Loucy (cell line): ENCODE measurements around the gene BCAS3.
A peak's percentile ranks its signal among the peaks of the same experiment; 100 is the strongest.

Source experiments
- H2AFZ ChIP-seq: fragments of 200-600 bp; sonication (generic); 2 replicates; pipeline ENCODE4 v1.6.0; 2016; ENCODE audit warnings: antibody characterized with exemption, mild to moderate bottlenecking, low read length, moderate library complexity
- H3F3A ChIP-seq: fragments of 200-600 bp; 2 replicates; pipeline ENCODE4 v1.6.0; 2016; ENCODE audit warnings: antibody characterized with exemption, low read depth, mild to moderate bottlenecking
- H3K27me3 ChIP-seq: fragments of 200-600 bp; sonication (generic); 2 replicates; pipeline ENCODE4 v1.6.1; 2014; ENCODE audit warnings: low read length, mild to moderate bottlenecking; ENCODE audit not compliant: insufficient read depth, poor library complexity, severe bottlenecking
- H3K36me3 ChIP-seq: fragments of 200-600 bp; sonication (generic); 2 replicates; pipeline ENCODE4 v1.6.1; 2016; ENCODE audit warnings: low read length; ENCODE audit not compliant: insufficient read depth
- H3K4me1 ChIP-seq: fragments of 200-600 bp; sonication (generic); 2 replicates; pipeline ENCODE4 v1.5.1; 2014; ENCODE audit warnings: low read length, mild to moderate bottlenecking; ENCODE audit not compliant: insufficient read depth, poor library complexity, severe bottlenecking
- H3K4me2 ChIP-seq: fragments of 200-600 bp; sonication (generic); 2 replicates; pipeline ENCODE4 v1.6.0; 2014; ENCODE audit warnings: antibody characterized with exemption, low read length, low read depth, mild to moderate bottlenecking; ENCODE audit not compliant: poor library complexity, severe bottlenecking
- H3K4me3 ChIP-seq: fragments of 200-600 bp; sonication (generic); 2 replicates; pipeline ENCODE4 v1.5.1; 2014; ENCODE audit warnings: low read length, mild to moderate bottlenecking, mixed read lengths; ENCODE audit not compliant: poor library complexity, severe bottlenecking
- H3K79me2 ChIP-seq: fragments of 200-600 bp; sonication (generic); 2 replicates; pipeline ENCODE4 v1.6.1; 2014; ENCODE audit warnings: low read length; ENCODE audit not compliant: insufficient read depth
- H3K9ac ChIP-seq: fragments of 200-600 bp; sonication (generic); 2 replicates; pipeline ENCODE4 v1.6.0; 2014; ENCODE audit warnings: mild to moderate bottlenecking, low read depth, low read length, moderate library complexity; ENCODE audit not compliant: poor library complexity, severe bottlenecking
- H3K9me2 ChIP-seq: fragments of 200-600 bp; sonication (generic); replicated peaks from 2 replicates; pipeline ENCODE4 v1.6.1; 2016; ENCODE audit warnings: low read depth, low read length, mixed read lengths
- H3K9me3 ChIP-seq: fragments of 200-600 bp; sonication (generic); 2 replicates; pipeline ENCODE4 v1.6.1; 2014; ENCODE audit warnings: mild to moderate bottlenecking, antibody characterized with exemption, low read length, low read depth; ENCODE audit not compliant: insufficient read depth
- H4K20me1 ChIP-seq: fragments of 200-600 bp; sonication (generic); 2 replicates; pipeline ENCODE4 v1.6.0; 2014; ENCODE audit warnings: antibody characterized with exemption, low read length, mild to moderate bottlenecking; ENCODE audit not compliant: insufficient read depth, poor library complexity, severe bottlenecking
- EZH2phosphoT487 ChIP-seq: fragments of 200-600 bp; IDR thresholded peaks from 2 replicates; pipeline ENCODE4 v1.6.1; 2018; ENCODE audit warnings: antibody characterized with exemption, mild to moderate bottlenecking, moderate library complexity, borderline replicate concordance
- TF ChIP-seq, protein P1 (sequence below): fragments of 200-600 bp; sonication (generic); conservative IDR thresholded peaks from 2 replicates; pipeline ENCODE4 v1.5.1; 2014; ENCODE audit warnings: mild to moderate bottlenecking, antibody characterized with exemption, low read length

Gene BCAS3

DNA sequence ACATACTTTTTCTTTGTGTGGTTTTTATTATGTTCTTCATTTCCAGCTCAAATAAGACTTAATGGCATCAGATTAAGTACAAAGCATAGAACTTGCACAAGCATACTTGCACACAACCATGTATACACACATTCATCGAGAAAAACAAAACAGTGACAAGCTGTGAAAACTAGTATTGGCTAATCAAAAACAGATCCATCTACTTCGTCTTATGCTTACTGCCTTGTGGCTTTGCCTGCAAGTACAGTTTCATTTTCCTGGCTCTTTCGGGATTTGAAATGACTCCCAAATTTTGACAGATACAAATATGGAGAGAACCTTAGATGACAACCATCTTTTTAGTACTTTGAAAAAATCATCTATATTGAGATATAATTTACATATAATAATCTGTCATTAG lies 338.3 kb downstream of the BCAS3 start:
- H3K9me3 ChIP-seq = no peaks in the 10 kb centered on the region
- H3K9me2 ChIP-seq = no peaks in the 10 kb centered on the region
- H3K4me3 ChIP-seq = no peak overlapping the region
- H3K4me2 ChIP-seq = no peak overlapping the region
- no peaks in the 10 kb centered on the region for H3K79me2 ChIP-seq
- no peaks in the 10 kb centered on the region for H3K27me3 ChIP-seq
- H4K20me1 ChIP-seq = no peaks in the 10 kb centered on the region
- no peaks in the 10 kb centered on the region for H3K36me3 ChIP-seq
- H3K4me1 ChIP-seq = peaks cover 15% of the 10 kb centered on the region
- no peaks in the 10 kb centered on the region for H3F3A ChIP-seq
- no peak overlapping the region for H2AFZ ChIP-seq
- no peak for TF ChIP-seq EZH2phosphoT487
- TF ChIP-seq, protein P1, sequence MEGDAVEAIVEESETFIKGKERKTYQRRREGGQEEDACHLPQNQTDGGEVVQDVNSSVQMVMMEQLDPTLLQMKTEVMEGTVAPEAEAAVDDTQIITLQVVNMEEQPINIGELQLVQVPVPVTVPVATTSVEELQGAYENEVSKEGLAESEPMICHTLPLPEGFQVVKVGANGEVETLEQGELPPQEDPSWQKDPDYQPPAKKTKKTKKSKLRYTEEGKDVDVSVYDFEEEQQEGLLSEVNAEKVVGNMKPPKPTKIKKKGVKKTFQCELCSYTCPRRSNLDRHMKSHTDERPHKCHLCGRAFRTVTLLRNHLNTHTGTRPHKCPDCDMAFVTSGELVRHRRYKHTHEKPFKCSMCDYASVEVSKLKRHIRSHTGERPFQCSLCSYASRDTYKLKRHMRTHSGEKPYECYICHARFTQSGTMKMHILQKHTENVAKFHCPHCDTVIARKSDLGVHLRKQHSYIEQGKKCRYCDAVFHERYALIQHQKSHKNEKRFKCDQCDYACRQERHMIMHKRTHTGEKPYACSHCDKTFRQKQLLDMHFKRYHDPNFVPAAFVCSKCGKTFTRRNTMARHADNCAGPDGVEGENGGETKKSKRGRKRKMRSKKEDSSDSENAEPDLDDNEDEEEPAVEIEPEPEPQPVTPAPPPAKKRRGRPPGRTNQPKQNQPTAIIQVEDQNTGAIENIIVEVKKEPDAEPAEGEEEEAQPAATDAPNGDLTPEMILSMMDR = no peak
- H3K9ac ChIP-seq = no peak overlapping the region

DNA sequence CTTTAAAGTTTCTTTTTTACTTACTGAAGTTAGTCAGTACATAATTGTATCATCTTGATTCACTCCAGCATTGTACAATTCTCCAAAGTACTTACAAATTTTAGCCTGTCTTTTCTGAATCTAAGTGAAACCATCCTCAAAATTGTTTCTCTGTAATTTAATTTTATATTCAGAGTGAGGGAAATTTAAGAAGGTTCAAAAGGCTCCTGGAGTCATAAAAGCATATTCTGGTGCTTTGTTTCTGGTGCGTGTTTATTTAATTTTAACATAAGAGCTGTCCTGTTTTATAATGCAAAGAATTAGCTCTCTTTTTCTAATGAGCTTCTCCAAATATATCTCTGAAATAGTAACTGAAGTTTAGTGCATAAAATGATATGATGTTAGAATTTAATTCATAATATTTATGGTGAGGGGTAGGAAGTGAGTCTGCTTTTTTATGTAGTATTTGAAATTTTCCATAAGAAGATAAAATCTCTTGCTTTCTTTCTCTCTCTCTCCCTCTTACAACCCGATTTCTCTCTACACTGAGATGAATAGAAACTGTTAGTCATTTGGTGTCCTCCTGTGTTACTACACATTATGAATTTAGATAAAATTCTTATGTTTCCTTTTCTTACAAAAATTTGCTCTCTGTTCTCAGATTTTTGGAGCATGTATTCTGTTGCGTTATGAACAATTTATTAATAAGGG lies 339.8 kb downstream of the BCAS3 start:
- no peak overlapping the region for H3K9ac ChIP-seq
- no peak overlapping the region for H3K4me3 ChIP-seq
- TF ChIP-seq EZH2phosphoT487 = no peak
- TF ChIP-seq, protein P1 = no peak
- H3K4me2 ChIP-seq = peak overlapping the region; percentile 31
- H3K9me3 ChIP-seq = no peaks in the 10 kb centered on the region
- no peak overlapping the region for H2AFZ ChIP-seq
- no peaks in the 10 kb centered on the region for H3K9me2 ChIP-seq
- peaks cover 15% of the 10 kb centered on the region for H3K4me1 ChIP-seq
- H3F3A ChIP-seq = no peaks in the 10 kb centered on the region
- no peaks in the 10 kb centered on the region for H3K79me2 ChIP-seq
- H3K27me3 ChIP-seq = no peaks in the 10 kb centered on the region
- no peaks in the 10 kb centered on the region for H3K36me3 ChIP-seq
- H4K20me1 ChIP-seq = no peaks in the 10 kb centered on the region

DNA sequence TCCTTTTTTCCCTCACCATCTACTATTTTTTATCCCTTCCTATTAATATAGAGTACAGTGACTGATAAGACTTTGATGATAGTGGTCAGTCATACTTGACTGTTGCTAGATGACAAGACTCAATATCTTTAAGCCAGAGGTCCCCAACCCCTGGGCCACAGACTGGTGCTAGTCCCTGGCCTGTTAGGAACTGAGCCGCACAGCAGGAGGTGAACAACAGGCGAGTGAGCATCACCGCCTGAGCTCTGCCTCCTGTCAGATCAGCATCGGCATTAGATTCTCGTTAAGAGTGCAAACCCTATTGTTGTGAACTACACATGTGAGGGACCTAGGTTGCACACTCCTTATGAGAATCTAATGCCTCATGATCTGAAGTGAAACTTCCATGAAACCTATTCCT lies 341.3 kb downstream of the BCAS3 start:
- Histone ChIP-seq H3K4me3 (no peak overlapping the region), H3K9me3 (no peaks in the 10 kb centered on the region), H3K79me2 (no peaks in the 10 kb centered on the region), H3K9ac (no peak overlapping the region), H3K27me3 (no peaks in the 10 kb centered on the region), H3K4me1 (peaks cover 15% of the 10 kb centered on the region), H3K9me2 (no peaks in the 10 kb centered on the region), H3F3A (no peaks in the 10 kb centered on the region), H3K36me3 (no peaks in the 10 kb centered on the region), H2AFZ (no peak overlapping the region), H3K4me2 (no peak overlapping the region), H4K20me1 (no peaks in the 10 kb centered on the region)
- TF ChIP-seq, protein P1 = no peak
- no peak for TF ChIP-seq EZH2phosphoT487
